Measurements from ENCODE around the gene SEH1L.

DNA sequence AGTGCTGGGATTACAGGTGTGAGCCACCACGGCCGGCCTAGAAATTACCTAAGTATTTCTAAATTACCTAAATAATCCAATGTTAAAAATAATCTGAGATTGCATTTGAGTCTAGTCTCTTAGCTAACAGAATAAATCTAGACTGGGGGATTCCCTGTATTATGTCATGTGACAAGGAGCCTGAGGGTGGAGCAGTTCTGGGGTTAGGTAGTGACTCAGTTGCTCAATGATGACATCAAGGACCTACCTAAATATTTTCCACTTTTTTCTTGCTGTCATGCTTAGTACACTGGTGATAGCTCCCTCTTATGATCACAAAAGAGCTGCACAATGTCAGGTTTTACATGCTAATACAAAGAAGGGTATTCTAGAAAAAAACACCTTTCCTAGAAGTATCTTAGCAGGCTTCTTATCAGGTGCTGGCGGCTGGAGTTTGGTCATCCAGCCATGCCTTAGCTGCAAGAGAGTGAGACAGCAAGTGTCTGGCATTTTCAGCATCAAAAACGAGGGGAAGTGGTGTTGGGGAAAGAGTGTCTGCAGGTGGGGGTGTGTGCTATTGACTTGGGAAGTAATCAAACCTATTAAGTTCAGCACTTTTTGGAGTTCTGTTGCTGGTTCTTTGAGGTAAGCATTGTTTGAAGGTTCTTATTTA lies 25.9 kb downstream of the SEH1L start:
- TF ChIP-seq, protein P1, sequence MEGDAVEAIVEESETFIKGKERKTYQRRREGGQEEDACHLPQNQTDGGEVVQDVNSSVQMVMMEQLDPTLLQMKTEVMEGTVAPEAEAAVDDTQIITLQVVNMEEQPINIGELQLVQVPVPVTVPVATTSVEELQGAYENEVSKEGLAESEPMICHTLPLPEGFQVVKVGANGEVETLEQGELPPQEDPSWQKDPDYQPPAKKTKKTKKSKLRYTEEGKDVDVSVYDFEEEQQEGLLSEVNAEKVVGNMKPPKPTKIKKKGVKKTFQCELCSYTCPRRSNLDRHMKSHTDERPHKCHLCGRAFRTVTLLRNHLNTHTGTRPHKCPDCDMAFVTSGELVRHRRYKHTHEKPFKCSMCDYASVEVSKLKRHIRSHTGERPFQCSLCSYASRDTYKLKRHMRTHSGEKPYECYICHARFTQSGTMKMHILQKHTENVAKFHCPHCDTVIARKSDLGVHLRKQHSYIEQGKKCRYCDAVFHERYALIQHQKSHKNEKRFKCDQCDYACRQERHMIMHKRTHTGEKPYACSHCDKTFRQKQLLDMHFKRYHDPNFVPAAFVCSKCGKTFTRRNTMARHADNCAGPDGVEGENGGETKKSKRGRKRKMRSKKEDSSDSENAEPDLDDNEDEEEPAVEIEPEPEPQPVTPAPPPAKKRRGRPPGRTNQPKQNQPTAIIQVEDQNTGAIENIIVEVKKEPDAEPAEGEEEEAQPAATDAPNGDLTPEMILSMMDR (IDR thresholded peaks at IDR 0.05 in 2 of 3, conservative IDR thresholded peaks at IDR 0.05 in 1 of 3; ENCODE audit: control insufficient read depth in 2 of 3, extremely low read depth in 1 of 3, insufficient read depth in 1 of 3, low read depth in 3 of 3, low read length in 3 of 3), result no peak
- TF ChIP-seq, protein P2, sequence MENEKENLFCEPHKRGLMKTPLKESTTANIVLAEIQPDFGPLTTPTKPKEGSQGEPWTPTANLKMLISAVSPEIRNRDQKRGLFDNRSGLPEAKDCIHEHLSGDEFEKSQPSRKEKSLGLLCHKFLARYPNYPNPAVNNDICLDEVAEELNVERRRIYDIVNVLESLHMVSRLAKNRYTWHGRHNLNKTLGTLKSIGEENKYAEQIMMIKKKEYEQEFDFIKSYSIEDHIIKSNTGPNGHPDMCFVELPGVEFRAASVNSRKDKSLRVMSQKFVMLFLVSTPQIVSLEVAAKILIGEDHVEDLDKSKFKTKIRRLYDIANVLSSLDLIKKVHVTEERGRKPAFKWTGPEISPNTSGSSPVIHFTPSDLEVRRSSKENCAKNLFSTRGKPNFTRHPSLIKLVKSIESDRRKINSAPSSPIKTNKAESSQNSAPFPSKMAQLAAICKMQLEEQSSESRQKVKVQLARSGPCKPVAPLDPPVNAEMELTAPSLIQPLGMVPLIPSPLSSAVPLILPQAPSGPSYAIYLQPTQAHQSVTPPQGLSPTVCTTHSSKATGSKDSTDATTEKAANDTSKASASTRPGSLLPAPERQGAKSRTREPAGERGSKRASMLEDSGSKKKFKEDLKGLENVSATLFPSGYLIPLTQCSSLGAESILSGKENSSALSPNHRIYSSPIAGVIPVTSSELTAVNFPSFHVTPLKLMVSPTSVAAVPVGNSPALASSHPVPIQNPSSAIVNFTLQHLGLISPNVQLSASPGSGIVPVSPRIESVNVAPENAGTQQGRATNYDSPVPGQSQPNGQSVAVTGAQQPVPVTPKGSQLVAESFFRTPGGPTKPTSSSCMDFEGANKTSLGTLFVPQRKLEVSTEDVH (IDR thresholded peaks at IDR 0.05; ENCODE audit: low read depth, partially characterized antibody), result no peak
- TF ChIP-seq POLR2AphosphoS5 (IDR thresholded peaks at IDR 0.05; ENCODE audit: low read length) (no peak), MXI1 (IDR thresholded peaks at IDR 0.05; ENCODE audit: low read depth, low read length) (no peak)
